Trophoblast cell (in vitro differentiated cells and primary cell): ENCODE results near the gene SKAP1.
"Not testable (repeated sequence)": the region's sequence is repeated elsewhere in the genome, so short reads cannot be mapped to it uniquely, and the experiment has no call there.

ENCODE experiments used
- DNase-seq, 2 donors: peaks; one replicate each; pipeline ENCODE4 v3.0.0-alpha.2; 2016
- H2AFZ ChIP-seq: 2 replicates; pipeline ENCODE4 v1.6.1; 2013; ENCODE audit warnings: low read length, moderate library complexity, mild to moderate bottlenecking; ENCODE audit not compliant: insufficient read depth, poor library complexity
- H2AK5ac ChIP-seq: 2 replicates; pipeline ENCODE4 v1.6.1; 2013; ENCODE audit warnings: mild to moderate bottlenecking, low read length
- H2BK120ac ChIP-seq: 2 replicates; pipeline ENCODE4 v1.6.1; 2013; ENCODE audit warnings: low read length, mild to moderate bottlenecking, moderate library complexity; ENCODE audit not compliant: insufficient read depth, poor library complexity
- H2BK12ac ChIP-seq: 2 replicates; pipeline ENCODE4 v1.6.1; 2013; ENCODE audit warnings: mild to moderate bottlenecking, low read length, moderate library complexity
- H2BK5ac ChIP-seq: 2 replicates; pipeline ENCODE4 v1.6.1; 2013; ENCODE audit warnings: low read length, low read depth, moderate library complexity, mild to moderate bottlenecking; ENCODE audit not compliant: poor library complexity
- H3K14ac ChIP-seq: 2 replicates; pipeline ENCODE4 v1.6.1; 2013; ENCODE audit warnings: mild to moderate bottlenecking, low read length
- H3K18ac ChIP-seq: 2 replicates; pipeline ENCODE4 v1.6.1; 2013; ENCODE audit warnings: mild to moderate bottlenecking, low read length
- H3K23ac ChIP-seq: 2 replicates; pipeline ENCODE4 v1.6.1; 2013; ENCODE audit warnings: low read length
- H3K27ac ChIP-seq: 2 replicates; pipeline ENCODE4 v1.5.1; 2013; ENCODE audit warnings: low read depth, mild to moderate bottlenecking, inconsistent platforms, low read length, moderate library complexity
- H3K27me3 ChIP-seq: 2 replicates; pipeline ENCODE4 v1.6.1; 2013; ENCODE audit warnings: inconsistent platforms, mild to moderate bottlenecking, low read length, moderate library complexity; ENCODE audit not compliant: insufficient read depth
- H3K36me3 ChIP-seq, 2 experiments: 1 replicate in 1 of 2; 2 replicates in 1 of 2; pipeline ENCODE4 v1.6.1; 2013; ENCODE audit warnings: low read length in 2 of 2, mild to moderate bottlenecking in 2 of 2, moderate library complexity in 1 of 2; ENCODE audit not compliant: insufficient read depth in 2 of 2, control insufficient read depth in 1 of 2
- H3K4ac ChIP-seq: 2 replicates; pipeline ENCODE4 v1.6.1; 2013; ENCODE audit warnings: low read depth, mild to moderate bottlenecking, low read length, moderate library complexity
- H3K4me1 ChIP-seq, 2 experiments: 1 replicate in 1 of 2; 2 replicates in 1 of 2; pipeline ENCODE4 v1.6.1; 2013; ENCODE audit warnings: low read length in 2 of 2, mild to moderate bottlenecking in 2 of 2, moderate library complexity in 1 of 2; ENCODE audit not compliant: insufficient read depth in 2 of 2, control insufficient read depth in 1 of 2
- H3K4me2 ChIP-seq: 2 replicates; pipeline ENCODE4 v1.6.1; 2013; ENCODE audit warnings: inconsistent platforms, mild to moderate bottlenecking, low read length, moderate library complexity
- H3K4me3 ChIP-seq: 2 replicates; pipeline ENCODE4 v1.5.1; 2013; ENCODE audit warnings: mild to moderate bottlenecking, low read depth, low read length, inconsistent platforms
- H3K79me1 ChIP-seq: one replicate; pipeline ENCODE4 v1.6.1; 2013; ENCODE audit warnings: low read length
- H3K79me2 ChIP-seq: 2 replicates; pipeline ENCODE4 v1.6.1; 2013; ENCODE audit warnings: low read length, mild to moderate bottlenecking; ENCODE audit not compliant: control insufficient read depth, insufficient read depth, poor library complexity
- H3K9ac ChIP-seq: 2 replicates; pipeline ENCODE4 v1.6.1; 2013; ENCODE audit warnings: mild to moderate bottlenecking, low read length
- H3K9me3 ChIP-seq: 2 replicates; pipeline ENCODE4 v1.6.1; 2013; ENCODE audit warnings: low read depth, mild to moderate bottlenecking, control low read depth, inconsistent platforms, low read length; ENCODE audit not compliant: insufficient read depth
- H4K12ac ChIP-seq: 2 replicates; pipeline ENCODE4 v1.6.1; 2013; ENCODE audit warnings: low read depth, mild to moderate bottlenecking, low read length, moderate library complexity
- H4K8ac ChIP-seq: 2 replicates; pipeline ENCODE4 v1.6.1; 2013; ENCODE audit warnings: low read depth, mild to moderate bottlenecking, low read length, moderate library complexity
- H4K91ac ChIP-seq: one replicate; pipeline ENCODE4 v1.6.1; 2013; ENCODE audit warnings: low read depth, mild to moderate bottlenecking, low read length, moderate library complexity
- WGBS: extraction: QIAGEN DNeasy Blood & Tissue Kit; methylation state at CpG from one replicate; pipeline ENCODE4 v1.1.7; 2013; ENCODE audit warnings: missing lambda C conversion rate; ENCODE audit not compliant: insufficient read length, insufficient coverage; ENCODE audit errors: extremely low coverage; 5-methylcytosine and 5-hydroxymethylcytosine counted together

Gene SKAP1

DNA sequence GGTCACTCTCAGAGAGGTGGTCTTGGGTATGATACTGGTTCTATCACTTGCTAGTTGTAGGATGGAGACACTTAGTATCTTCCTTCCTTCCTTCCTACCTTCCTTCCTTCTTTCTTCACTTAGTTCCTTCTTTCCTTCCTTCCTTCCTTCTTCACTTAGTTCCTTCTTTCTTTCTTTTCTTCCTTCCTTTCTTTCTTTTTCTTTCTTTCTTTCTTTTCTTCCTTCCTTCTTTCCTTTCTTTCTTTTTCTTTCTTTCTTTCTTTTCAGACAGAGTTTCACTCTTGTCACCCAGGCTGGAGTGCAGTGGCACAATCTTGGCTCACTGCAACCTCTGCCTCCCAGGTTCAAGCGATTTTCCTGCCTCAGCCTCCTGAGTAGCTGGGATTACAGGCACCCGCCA is 92.1 kb downstream of the SKAP1 start:
- not testable (repeated sequence) for H2AFZ ChIP-seq, H3K14ac ChIP-seq, H3K23ac ChIP-seq, H2BK5ac ChIP-seq, DNase-seq, H4K91ac ChIP-seq, H3K9ac ChIP-seq, H3K79me2 ChIP-seq, H3K9me3 ChIP-seq, H4K12ac ChIP-seq, H3K4ac ChIP-seq, H2BK12ac ChIP-seq, H3K79me1 ChIP-seq, H3K4me2 ChIP-seq, H4K8ac ChIP-seq, H2BK120ac ChIP-seq, H3K36me3 ChIP-seq, H3K27me3 ChIP-seq, H3K18ac ChIP-seq, H2AK5ac ChIP-seq, H3K4me3 ChIP-seq, H3K4me1 ChIP-seq, H3K27ac ChIP-seq
- no CpG with 5 or more reads among the region's 2 CpGs for WGBS

DNA sequence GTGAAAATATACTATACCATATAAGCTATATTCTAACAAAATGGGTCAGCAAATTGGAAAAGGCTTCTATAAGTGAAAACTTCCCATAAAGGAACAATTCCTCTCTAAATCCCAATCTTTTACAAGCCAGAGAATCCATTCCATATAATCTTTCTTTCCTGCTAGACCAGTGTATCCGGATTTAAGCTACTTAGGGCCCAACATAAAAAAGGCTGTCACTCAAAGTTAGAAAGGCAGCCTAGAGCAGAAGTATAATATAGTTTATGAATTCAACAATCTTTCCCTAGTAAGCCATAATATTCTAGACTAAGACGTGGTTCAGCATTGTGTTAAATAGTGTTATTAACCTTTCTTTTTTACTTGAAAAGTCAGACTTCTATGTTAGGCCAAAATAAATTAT is 93.0 kb downstream of the SKAP1 start:
- WGBS: no CpG with 5 or more reads among the region's 2 CpGs
- Histone ChIP-seq H3K9ac (no peak overlapping the region), H3K27ac (no peak overlapping the region), H3K4me2 (no peak overlapping the region), H2BK12ac (no peak overlapping the region), H3K27me3 (no peaks in the 10 kb centered on the region), H3K79me1 (no peaks in the 10 kb centered on the region), H4K91ac (no peak overlapping the region), H3K14ac (no peak overlapping the region), H2AFZ (no peak overlapping the region), H2AK5ac (no peak overlapping the region), H3K23ac (no peak overlapping the region), H3K18ac (no peak overlapping the region), H2BK5ac (no peak overlapping the region), H4K12ac (no peak overlapping the region), H3K36me3 (no peaks in the 10 kb centered on the region), H3K4me3 (no peak overlapping the region), H4K8ac (no peak overlapping the region), H3K79me2 (no peaks in the 10 kb centered on the region), H2BK120ac (no peak overlapping the region), H3K9me3 (no peaks in the 10 kb centered on the region), H3K4me1 (no peaks in the 10 kb centered on the region), H3K4ac (no peak overlapping the region)
- no peak for DNase-seq

DNA sequence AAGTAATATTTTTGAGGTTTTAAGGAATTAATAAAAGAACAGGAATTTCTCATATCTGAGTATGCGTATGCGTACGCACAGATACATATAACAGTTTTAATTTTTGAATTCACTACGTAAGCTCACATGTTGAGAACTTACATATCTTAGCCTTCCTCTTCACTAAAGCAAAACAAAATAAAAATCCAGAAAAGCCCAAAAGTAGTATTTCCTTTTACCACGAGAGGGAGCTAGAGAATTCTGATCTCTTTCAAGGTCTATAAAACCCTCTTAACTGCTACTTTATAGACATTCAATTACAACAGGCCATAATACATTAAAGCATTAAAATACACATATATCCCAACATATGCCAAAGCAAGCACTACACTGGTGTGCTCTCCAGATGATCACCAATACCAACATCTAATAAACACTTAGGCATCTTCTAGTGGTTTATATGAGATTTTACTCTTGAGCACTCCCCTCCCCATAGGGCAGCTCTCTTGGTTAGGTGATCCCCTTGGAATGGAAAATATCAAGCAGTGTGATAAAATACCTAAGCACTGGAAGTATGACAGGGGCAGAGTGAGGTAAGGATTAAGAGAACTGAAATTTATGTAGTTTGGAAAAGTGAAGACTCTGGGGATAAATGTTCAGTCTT is 94.0 kb downstream of the SKAP1 start:
- Histone ChIP-seq H2BK5ac (no peak overlapping the region), H3K23ac (no peak overlapping the region), H3K36me3 (no peaks in the 10 kb centered on the region), H3K4ac (no peak overlapping the region), H3K4me3 (no peak overlapping the region), H4K91ac (no peak overlapping the region), H3K27me3 (no peaks in the 10 kb centered on the region), H2BK120ac (no peak overlapping the region), H3K18ac (no peak overlapping the region), H3K4me2 (no peak overlapping the region), H3K79me2 (no peaks in the 10 kb centered on the region), H3K4me1 (no peaks in the 10 kb centered on the region), H2BK12ac (no peak overlapping the region), H4K12ac (no peak overlapping the region), H4K8ac (no peak overlapping the region), H2AFZ (no peak overlapping the region), H3K14ac (no peak overlapping the region), H3K79me1 (no peaks in the 10 kb centered on the region), H2AK5ac (no peak overlapping the region), H3K27ac (no peak overlapping the region), H3K9me3 (no peaks in the 10 kb centered on the region), H3K9ac (no peak overlapping the region)
- DNase-seq: peak in 1 of 2 donors; percentile 84
- WGBS: no CpG with 5 or more reads among the region's 5 CpGs

DNA sequence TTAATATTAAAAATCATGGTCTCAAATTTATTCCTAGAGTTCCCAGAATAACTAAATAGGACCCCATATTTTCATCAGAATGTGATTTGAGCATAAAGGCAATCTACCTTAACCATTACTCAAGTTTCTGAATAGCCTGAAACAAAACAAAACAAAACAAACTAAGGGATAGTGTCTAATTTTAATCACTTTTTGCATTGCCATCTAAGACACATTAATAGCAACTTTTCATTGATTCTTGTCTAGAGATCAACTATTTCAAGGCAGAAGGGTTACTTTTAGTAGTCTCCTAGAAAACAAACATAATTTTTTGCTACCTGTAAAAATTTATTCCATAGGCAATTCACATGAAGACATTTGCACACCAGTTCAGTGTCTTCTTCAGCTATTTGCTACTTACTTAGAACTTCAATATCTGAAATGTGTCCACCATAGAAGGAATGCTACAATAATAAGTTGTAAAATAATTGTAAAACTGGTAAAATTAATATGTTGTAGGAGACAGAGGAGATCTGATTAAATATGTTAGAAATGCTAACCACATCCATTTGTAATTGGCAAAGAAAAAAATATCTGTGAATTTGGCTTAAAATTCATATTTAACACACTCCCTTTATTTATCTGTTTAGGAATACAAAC is 94.7 kb downstream of the SKAP1 start:
- Histone ChIP-seq H2BK5ac (no peak overlapping the region), H3K18ac (no peak overlapping the region), H4K91ac (no peak overlapping the region), H3K27me3 (no peaks in the 10 kb centered on the region), H3K9ac (no peak overlapping the region), H3K23ac (no peak overlapping the region), H4K12ac (no peak overlapping the region), H3K4me1 (no peaks in the 10 kb centered on the region), H3K4ac (no peak overlapping the region), H4K8ac (no peak overlapping the region), H3K4me2 (no peak overlapping the region), H3K9me3 (no peaks in the 10 kb centered on the region), H3K79me1 (no peaks in the 10 kb centered on the region), H2AK5ac (no peak overlapping the region), H3K27ac (no peak overlapping the region), H3K79me2 (no peaks in the 10 kb centered on the region), H2AFZ (no peak overlapping the region), H3K14ac (no peak overlapping the region), H2BK12ac (no peak overlapping the region), H2BK120ac (no peak overlapping the region), H3K4me3 (no peak overlapping the region), H3K36me3 (no peaks in the 10 kb centered on the region)
- no peak for DNase-seq
